A549 treated with ZK216348 at 1 μM for 4 hours (cell line): ENCODE results near the gene TBX22. TPM values are rescaled to one million over a fixed set of nuclear protein-coding genes. Genes with fewer than 3 reads are reported as not detected.

Source experiments
- total RNA-seq: library from RNA; stranded (reverse); fragments of 200-300 nt; extraction: Qiagen RNA extraction; gene quantifications from 5 replicates; pipeline ENCODE4 v1.2.3, GENCODE V29; 2022; ENCODE audit warnings: low read depth

TBX22 gene
- total RNA-seq = not detected in 5 replicates

GRCh38 chrX:80014141-80014940, at the start of gene TBX22:
TBX22 (plus strand) TSS chrX:80014753; CDS start chrX:80022270, 7,517 bp downstream.

